Measurements from ENCODE around the gene CD8B. TPM values are rescaled to one million over a fixed set of nuclear protein-coding genes. Genes with fewer than 3 reads are reported as not detected.

CD8B gene
- total RNA-seq, 2 donors from 2014 or later, result not detected

- no peak overlapping the region for H3K27ac ChIP-seq (ENCODE audit: low read depth, low read length)
- TF ChIP-seq CTCF (conservative IDR thresholded peaks at IDR 0.05), result no peak
- Mint-ChIP-seq H3K4me1 (no peaks in the 10 kb centered on the region), H3K36me3 (ENCODE audit: low read depth) (no peaks in the 10 kb centered on the region), H3K4me3 (no peak overlapping the region), H3K27ac (no peak overlapping the region), H3K27me3 (ENCODE audit: insufficient read depth) (peaks cover 4% of the 10 kb centered on the region), H3K9me3 (peaks cover 7% of the 10 kb centered on the region)
- 93 to 94% methylated on average over 5 to 6 of the region's 6 CpGs for whole genome bisulfite sequencing, 2 experiments (ENCODE audit: insufficient coverage in 1 of 2, insufficient read length in 1 of 2)
- DNase-seq, result no peak
- H3K27me3 ChIP-seq (ENCODE audit: control insufficient read depth, insufficient read depth, low read length, poor library complexity, severe bottlenecking), result no peaks in the 10 kb centered on the region
- no peak overlapping the region for H3K9ac ChIP-seq (ENCODE audit: extremely low read depth, low read length, poor library complexity, severe bottlenecking)
- H3K9me3 ChIP-seq (ENCODE audit: control insufficient read depth, low read length), result no peaks in the 10 kb centered on the region
- H3K4me1 ChIP-seq (ENCODE audit: control insufficient read depth, insufficient read depth, low read length), result no peaks in the 10 kb centered on the region
- H3K36me3 ChIP-seq (ENCODE audit: control insufficient read depth, insufficient read depth, low read length), result no peaks in the 10 kb centered on the region
- no peak overlapping the region for H3K4me3 ChIP-seq (ENCODE audit: low read length)
Measured at GRCh38 chr2:86821842-86822241, 39.8 kb downstream of the CD8B start.

GRCh38 chr2:86821306-86821705 lies 40.4 kb downstream of the CD8B start:
- Histone ChIP-seq H3K27ac (ENCODE audit: low read depth, low read length) (no peak overlapping the region), H3K36me3 (ENCODE audit: control insufficient read depth, insufficient read depth, low read length) (no peaks in the 10 kb centered on the region), H3K9ac (ENCODE audit: extremely low read depth, low read length, poor library complexity, severe bottlenecking) (no peak overlapping the region), H3K4me1 (ENCODE audit: control insufficient read depth, insufficient read depth, low read length) (no peaks in the 10 kb centered on the region), H3K27me3 (ENCODE audit: control insufficient read depth, insufficient read depth, low read length, poor library complexity, severe bottlenecking) (no peaks in the 10 kb centered on the region), H3K9me3 (ENCODE audit: control insufficient read depth, low read length) (no peaks in the 10 kb centered on the region), H3K4me3 (ENCODE audit: low read length) (no peak overlapping the region)
- H3K27ac Mint-ChIP-seq, result no peak overlapping the region
- no peaks in the 10 kb centered on the region for H3K36me3 Mint-ChIP-seq (ENCODE audit: low read depth)
- H3K4me1 Mint-ChIP-seq, result no peaks in the 10 kb centered on the region
- H3K4me3 Mint-ChIP-seq, result no peak overlapping the region
- DNase-seq, result no peak
- peaks cover 4% of the 10 kb centered on the region for H3K27me3 Mint-ChIP-seq (ENCODE audit: insufficient read depth)
- H3K9me3 Mint-ChIP-seq, result peaks cover 7% of the 10 kb centered on the region
- 91% methylated on average over 7 to 13 of the region's 13 CpGs for WGBS, 2 experiments (ENCODE audit: insufficient coverage in 1 of 2, insufficient read length in 1 of 2)
- no peak for TF ChIP-seq CTCF (conservative IDR thresholded peaks at IDR 0.05)

- Mint-ChIP-seq H3K4me1 (no peaks in the 10 kb centered on the region), H3K27me3 (ENCODE audit: insufficient read depth) (peaks cover 4% of the 10 kb centered on the region), H3K36me3 (ENCODE audit: low read depth) (no peaks in the 10 kb centered on the region), H3K9me3 (peaks cover 7% of the 10 kb centered on the region), H3K27ac (no peak overlapping the region), H3K4me3 (no peak overlapping the region)
- Histone ChIP-seq H3K4me1 (ENCODE audit: control insufficient read depth, insufficient read depth, low read length) (no peaks in the 10 kb centered on the region), H3K4me3 (ENCODE audit: low read length) (no peak overlapping the region), H3K27ac (ENCODE audit: low read depth, low read length) (no peak overlapping the region), H3K36me3 (ENCODE audit: control insufficient read depth, insufficient read depth, low read length) (no peaks in the 10 kb centered on the region), H3K9ac (ENCODE audit: extremely low read depth, low read length, poor library complexity, severe bottlenecking) (no peak overlapping the region), H3K27me3 (ENCODE audit: control insufficient read depth, insufficient read depth, low read length, poor library complexity, severe bottlenecking) (no peaks in the 10 kb centered on the region), H3K9me3 (ENCODE audit: control insufficient read depth, low read length) (no peaks in the 10 kb centered on the region)
- TF ChIP-seq CTCF (conservative IDR thresholded peaks at IDR 0.05), result no peak
- DNase-seq, result no peak
- 91% methylated on average over 2 of the region's 2 CpGs; no CpG with 5 or more reads in 1 of the 2 experiments for WGBS, 2 experiments (ENCODE audit: insufficient coverage in 1 of 2, insufficient read length in 1 of 2)
Measured at GRCh38 chr2:86818957-86819356, 42.7 kb downstream of the CD8B start.

Data from endodermal cell (in vitro differentiated cells).